GM19328 (cell line): ENCODE data around the gene MYRF.

ENCODE experiments used
- ATAC-seq: cut with Tn5 transposase; IDR thresholded peaks from one replicate; pipeline ENCODE4 v1.9.1; 2021; ENCODE audit warnings: mild to moderate bottlenecking, moderate library complexity; ENCODE audit not compliant: unreplicated experiment

MYRF gene

DNA sequence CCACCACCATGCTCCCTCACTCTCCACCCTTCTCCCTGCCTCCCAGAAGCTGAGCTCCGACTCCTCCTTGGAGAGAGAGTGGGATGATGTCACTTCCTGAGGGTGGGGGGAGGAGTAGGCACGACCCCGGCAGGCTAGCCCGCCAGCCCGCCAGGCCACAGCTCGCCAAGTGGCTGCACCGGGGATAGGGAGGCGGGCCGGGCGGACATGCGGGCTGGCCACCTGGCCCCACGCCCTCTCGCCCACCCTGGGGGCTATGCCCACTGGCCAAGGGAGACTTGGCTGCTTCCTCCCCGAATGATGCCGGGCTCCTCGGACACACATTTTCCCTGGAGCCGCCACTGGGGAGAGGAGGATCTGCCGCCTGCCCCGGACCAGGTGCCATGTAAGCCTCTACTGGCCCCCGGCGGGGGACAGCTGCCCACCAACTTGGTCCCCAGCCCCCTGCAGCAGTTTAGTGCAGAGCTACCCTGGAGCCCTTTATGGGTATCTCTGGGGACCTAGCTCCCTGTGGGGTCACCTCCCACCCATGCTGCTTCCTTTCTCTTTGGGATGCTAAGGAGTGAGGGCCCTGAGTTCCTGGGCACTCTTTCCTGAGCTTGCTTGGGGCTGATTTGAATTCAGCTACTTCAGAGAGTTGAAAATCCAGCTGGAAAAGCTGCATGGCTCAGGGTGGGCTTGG, 33.7 kb upstream of the MYRF start:
- ATAC-seq = no peak

DNA sequence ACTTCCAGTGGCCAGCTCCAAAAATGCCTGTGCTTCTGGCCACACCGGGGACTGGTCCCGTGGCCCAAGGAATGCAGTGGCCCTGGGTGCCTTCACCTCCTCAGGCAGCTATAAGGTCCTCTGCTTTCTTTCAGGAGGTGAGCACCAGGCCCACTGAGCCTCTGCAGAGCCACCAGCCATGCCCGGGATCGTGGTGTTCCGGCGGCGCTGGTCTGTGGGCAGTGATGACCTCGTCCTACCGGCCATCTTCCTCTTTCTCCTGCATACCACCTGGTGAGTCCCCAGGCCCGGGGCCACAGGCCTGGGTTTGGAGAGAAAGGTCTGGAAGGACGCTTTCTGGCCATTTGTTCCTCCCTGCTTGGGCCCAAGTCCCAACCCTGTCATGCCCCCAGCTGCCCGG, 32.5 kb upstream of the MYRF start:
- ATAC-seq = no peak

DNA sequence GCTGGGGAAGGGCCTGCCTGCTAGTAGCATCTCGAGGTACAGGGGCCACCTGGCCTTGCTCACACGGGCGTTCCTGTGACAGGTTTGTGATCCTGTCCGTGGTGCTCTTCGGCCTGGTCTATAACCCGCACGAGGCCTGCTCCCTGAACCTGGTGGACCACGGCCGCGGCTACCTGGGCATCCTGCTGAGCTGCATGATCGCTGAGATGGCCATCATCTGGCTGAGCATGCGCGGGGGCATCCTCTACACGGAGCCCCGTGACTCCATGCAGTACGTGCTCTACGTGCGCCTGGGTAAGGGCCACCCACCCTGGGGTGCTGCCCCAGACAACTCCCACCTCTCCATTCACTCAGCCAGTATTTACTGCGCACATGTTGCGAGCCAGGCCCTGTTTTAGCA, 31.8 kb upstream of the MYRF start:
- no peak for ATAC-seq

DNA sequence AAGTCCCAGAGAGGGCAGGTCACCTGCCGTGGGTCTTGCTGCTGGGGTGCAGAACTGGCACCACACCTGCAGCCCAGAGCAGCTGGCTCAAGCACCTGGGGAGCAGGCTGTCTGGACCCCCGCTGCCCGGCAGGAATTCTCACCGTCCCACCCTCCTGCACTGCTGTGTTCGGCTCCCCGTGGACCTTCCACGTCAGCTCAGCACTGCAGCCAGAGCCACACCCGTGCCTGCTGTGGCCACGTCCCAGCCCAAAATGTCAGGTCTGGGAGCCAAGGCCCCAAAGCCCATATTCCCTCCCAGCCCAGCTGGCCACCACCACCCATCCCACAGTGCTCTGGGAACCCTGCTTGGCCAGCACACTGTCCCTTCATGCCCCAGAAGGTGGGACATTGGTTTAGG, 28.0 kb upstream of the MYRF start:
- no peak for ATAC-seq

DNA sequence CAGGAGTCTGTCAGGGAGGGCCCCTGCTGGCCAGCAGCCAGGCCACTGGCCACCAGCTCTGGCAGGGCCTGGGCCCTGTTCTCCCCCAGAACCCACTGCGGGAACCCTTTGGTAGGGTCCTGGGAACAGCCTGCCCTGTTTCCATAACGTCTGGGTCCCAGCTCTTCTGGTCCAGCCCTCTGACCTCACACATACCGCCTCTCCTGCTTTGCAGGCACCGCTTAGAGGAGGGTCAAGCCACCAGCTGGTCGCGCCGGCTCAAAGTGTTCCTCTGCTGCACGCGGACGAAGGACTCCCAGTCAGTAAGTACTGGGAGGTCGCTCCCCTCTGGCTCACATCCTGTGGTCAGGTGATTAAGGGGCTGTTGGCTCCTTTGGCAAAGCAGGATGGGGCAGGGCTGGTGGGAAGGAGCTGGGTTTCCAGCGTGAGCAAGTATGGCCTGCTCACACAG, 26.6 kb upstream of the MYRF start:
- ATAC-seq = no peak

DNA sequence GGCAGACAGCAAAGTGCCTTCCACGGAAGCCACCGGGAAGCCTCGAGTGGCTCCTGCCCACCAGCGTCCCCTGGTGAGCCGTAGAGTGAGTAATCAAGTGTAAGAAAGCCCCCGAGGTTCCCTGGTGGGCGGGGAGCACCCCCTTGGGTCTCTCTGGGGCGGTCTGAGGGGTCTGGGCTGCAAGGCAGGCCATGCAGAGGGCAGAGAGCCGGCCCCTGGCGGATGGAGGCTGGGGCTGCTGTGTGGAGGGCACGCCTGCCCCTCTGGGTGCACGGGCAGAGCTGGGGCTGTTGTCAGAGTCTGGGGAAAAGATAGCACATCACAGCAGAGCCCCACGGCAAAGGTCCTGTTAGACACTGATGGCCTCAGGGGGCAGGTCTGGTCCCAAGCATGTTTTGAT, 25.7 kb upstream of the MYRF start:
- no peak for ATAC-seq

DNA sequence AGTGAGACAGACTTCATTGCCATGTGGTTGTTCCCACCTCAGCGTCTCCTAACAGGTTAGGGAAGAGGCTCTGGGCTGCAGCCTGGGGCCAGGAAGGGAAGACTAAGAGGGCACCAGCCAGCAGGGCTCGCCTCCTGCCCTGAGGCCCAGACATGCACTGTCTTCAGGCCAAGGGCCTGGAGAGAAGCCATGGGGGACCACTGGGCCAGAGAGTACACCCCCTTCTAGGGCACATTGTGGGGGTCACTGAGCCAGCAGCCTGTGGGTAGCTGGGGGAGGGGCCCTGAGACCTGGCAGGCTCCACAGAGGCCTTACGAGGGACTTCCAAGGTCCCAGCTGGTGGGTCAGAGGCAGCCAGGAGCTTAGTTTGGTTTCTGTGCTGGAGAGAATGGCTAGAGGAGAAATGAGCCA, 25.0 kb upstream of the MYRF start:
- ATAC-seq = no peak

DNA sequence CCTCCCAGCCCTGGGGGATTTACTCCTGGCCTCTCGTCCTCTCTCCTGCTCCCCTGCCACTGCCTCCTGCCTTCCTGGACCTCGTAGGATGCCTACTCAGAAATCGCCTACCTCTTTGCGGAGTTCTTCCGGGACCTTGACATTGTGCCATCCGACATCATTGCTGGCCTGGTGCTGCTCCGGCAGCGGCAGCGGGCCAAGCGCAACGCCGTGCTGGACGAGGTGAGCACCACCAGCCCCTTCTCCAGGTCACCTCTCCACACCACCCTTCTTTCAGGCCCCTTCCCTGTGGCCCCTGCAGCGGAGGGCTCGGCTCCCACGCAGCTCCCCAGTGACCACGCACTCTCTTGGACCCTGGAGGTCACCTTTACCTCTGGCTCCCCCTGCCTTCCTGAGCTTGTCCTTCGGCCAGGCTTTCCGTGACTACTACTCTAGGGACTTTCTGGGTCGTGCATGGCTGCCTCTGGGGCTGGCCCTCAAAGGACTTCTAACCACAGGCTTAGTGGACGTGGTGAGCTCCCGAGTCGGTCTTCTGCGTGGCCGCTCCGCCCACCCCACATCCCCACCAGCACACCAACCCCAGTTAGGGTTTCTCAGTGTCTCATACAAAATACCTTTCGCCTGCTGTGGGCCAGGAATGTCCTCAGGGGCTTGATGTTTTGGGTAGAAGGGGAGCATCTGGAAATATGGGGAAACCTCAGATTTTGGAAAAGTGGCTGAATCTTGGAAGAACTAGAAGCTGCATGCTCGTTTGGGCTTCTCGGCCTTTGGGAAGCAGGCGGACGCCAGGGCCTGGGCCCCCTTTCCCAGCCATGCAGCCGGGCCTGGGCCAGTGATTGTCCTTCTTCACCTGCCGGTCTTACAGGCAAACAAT, 24.1 kb upstream of the MYRF start:
- ATAC-seq = no peak

DNA sequence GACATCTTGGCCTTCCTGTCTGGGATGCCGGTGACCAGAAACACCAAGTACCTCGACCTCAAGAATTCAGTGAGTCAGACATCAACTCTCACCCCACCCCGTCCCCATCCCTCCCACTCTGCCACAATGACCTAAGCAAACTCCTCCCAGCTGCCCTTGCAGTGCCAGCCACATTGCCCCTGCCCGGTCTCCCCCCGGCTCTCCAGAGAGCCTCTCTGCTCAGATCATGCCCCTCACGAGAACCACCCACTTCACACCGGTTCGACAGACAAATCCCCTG, 23.6 kb upstream of the MYRF start:
- no peak for ATAC-seq

DNA sequence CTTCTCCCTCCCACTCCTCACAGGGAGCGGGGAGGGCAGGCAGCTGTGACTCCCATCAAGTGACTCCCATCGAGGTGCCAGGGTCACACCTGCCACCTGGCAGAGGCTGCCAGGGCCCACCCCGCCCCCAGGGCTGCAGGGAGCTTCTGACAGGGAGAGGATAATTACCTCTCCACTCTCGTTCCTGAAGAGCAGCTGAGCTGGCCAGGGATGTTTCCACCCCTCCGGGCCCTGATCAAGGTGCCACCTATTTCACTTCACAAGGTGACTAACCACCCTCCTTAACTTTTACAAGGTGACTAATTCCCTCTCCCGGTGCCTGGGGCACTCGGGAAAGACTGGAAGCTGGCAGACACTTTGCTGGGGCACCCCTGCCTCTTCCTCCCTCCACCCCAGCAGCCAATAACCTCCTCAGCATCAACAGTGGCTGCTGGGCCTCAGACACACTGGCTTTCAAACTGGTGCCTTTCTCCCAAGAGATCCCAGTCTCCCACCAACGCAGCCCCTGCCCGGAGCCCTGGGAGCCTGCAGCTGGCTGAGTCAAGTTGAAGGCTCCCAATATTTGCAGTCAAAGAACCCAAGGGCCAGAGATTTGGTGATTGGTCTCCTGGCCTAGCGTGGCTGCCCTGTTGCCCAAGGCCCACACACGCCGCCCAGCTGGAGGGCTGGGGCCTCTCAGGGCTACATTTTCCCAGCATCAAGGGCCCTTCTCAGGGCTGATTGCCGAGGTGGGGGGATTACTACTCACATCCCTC, 22.0 kb upstream of the MYRF start:
- no peak for ATAC-seq

DNA sequence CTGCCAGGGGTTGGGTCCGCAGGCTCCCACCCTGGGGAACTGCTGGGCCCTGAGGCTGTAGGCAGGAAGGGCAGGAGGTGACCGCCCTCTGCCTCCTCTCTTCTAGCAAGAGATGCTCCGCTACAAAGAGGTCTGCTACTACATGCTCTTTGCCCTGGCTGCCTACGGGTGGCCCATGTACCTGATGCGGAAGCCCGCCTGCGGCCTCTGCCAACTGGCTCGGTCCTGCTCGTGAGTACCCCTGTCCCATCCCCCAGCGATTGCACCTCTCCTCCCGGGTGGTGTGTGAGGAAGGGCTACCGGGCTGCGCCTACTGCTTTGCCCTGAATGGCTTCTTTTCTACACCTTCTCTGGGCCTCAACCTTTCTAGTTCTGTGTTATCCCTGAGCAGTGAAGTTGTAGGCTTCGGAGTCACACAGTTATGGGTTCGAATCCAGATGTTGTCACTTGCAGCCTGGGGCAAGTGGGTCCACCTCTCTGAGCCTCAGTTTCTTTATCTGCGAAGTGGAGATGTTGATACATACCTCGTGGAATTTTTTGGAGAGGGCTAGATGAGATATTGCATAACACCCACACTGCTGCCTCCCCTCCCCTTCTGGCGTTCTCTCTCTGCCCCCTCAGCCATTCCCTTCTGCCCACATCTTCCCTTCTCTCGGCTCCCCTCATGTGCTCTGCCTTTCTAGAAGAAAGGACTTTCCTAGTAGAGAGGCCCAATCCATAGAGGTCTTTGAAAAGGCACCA, 21.1 kb upstream of the MYRF start:
- no peak for ATAC-seq

DNA sequence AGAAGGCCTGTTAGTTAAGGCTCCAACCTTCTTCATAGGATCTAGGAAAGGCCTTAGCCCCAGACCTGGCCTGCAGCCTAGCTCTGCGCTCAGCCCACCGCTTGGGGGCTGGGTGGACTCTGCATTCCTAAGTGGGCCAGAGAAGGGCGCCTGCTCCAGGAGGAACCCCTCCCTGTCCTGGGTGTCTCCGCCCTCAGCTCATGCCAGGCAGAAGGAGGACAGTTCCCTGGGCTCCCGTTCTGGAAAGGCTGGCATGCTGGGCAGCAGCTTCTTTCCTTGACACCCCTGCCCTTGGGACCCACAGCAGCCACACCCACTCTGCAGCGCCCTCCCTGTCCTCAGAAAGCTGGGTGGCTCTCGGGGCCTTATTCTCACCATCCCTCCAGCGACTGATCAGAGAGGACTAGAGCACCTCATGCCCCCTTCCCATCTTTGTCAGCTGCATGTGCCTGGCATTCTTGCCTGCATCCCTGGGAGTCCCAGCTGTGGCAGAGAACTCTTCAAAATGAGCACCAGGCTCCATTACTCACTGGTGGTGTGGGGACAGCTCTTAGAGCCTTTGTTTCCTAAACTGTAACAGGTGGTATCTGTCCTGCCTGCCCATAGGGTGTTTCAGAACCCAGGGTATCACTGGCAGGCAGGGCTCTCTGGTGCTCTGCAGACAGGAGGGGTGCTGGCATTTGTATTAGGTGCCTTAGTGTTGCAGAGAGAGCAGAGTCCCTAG, 20.3 kb upstream of the MYRF start:
- no peak for ATAC-seq

DNA sequence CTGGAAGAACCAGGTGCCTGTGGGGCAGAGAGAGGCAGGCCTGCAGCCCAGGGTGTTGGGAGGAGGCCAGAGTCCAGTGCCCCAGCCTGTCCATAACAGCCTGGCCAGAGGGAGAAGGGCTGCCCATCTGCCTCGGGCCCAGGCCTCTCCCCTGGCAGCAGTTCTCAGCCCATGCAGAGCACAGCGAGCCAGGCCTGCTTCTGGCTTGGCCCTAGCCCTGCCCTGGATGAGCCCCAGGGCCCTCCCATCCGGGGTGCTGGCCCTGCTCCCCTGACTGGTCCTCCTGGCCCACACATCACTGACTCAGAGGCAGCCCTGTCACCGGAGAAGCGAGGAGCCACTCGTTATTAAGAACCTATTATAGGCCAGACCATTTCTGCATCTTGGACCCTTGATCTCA, 19.7 kb upstream of the MYRF start:
- ATAC-seq = no peak

DNA sequence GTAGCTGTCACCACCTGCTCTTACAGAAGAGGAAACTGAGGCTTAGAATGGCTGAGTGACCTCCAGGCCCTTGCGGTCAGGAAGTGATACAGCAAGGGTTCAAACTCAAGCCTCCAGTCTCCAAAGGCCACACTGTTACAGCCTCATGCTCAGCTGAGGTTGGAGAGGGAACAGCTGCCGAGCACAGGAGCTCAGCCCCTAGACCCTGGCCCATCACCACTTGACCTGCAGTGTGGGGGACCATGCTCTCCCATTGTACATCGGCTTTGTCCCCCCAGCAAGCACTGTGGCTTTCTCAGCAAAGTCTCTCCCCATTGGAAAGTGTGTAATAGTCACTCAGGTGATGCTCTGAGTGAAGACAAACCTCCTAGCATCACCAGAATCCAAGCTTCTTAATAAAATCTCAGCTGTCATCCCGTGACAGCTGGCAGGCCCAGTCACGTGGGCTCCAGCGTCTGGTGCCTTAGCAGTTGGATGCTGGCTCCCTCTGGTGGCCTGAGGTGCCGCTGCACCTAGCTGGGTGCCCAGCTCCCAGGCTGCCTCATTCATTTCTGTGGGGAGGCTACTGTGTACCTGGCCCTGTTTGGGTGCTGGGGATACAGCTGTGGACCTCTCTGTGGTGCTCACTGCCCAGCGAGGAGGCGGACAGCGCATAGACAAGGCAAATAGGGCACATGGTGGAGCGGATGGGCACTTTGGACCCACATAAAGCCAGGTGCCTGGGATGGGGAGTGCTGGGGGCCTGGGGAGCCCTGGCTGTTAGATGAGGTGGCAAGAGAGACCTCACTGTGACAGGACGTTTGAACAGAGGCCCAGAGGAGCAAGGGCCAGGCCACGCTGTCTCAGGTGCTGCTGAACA, 19.1 kb upstream of the MYRF start:
- peak; percentile 82 for ATAC-seq

DNA sequence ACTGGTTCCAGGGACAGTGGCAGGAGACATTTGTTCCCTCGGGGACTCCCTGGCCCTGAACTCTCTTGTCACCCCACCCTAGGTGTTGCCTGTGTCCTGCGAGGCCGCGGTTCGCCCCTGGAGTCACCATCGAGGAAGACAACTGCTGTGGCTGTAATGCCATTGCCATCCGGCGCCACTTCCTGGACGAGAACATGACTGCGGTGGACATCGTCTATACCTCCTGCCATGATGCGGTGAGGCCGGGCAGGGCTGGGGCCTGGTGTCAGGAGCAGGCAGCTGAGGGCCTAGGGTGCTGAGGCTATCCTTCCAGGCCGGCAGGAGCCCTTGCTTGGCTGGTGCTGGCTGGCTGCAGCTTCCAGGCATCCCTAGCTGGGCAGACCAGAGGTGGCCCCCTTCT, 17.7 kb upstream of the MYRF start:
- no peak for ATAC-seq

DNA sequence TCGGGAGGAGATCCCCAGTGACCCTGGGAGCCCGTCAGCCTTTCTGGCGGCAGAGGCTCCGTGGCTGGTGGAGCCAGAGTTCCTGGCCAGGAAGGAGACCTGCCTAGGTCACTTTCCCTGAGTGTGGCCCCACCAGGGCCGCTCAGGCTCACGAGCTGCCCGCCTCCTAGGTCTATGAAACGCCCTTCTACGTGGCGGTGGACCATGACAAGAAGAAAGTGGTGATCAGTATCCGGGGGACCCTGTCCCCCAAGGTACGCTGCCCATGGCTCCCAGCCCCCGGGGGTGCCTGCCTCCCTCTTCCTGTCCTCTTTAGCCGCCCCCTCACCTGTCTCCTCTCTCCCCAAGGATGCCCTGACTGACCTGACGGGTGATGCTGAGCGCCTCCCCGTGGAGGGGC, 17.0 kb upstream of the MYRF start:
- ATAC-seq = no peak

DNA sequence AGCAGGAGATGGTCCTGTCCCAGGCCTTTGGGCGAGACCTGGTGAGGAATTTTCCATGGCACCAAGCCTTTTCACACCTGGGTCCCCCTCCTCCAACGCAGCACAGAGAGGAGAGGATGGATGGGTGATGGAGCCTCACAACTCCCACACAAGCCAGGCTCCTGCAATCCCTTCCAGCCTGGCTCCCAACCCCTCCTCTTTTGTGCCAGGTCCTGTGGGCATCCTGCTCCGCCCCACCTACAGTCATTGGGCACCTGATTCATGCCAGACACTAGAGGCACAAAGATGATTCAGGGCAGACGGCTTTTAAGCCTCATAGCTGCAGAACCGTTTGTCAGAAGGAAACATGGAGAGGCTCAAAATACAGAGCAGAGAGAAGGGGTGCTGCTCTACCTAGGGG, 16.1 kb upstream of the MYRF start:
- no peak for ATAC-seq

DNA sequence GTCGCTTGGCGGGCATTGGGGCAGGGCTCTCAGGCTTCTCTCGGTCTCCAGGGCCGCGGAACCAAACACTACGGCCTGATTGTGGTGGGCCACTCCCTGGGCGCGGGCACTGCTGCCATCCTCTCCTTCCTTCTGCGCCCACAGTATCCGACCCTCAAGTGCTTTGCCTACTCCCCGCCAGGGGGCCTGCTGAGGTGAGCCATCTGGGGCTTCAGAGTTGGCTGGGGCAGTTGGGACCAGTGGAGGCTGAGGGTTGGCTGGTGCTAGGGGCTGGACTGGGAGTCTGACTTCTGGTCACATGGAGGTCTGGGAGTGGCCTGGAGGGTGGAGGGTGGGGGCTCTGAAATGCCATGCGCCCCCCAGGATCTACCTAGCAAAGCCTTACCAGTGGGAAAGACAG, 15.3 kb upstream of the MYRF start:
- ATAC-seq = no peak

DNA sequence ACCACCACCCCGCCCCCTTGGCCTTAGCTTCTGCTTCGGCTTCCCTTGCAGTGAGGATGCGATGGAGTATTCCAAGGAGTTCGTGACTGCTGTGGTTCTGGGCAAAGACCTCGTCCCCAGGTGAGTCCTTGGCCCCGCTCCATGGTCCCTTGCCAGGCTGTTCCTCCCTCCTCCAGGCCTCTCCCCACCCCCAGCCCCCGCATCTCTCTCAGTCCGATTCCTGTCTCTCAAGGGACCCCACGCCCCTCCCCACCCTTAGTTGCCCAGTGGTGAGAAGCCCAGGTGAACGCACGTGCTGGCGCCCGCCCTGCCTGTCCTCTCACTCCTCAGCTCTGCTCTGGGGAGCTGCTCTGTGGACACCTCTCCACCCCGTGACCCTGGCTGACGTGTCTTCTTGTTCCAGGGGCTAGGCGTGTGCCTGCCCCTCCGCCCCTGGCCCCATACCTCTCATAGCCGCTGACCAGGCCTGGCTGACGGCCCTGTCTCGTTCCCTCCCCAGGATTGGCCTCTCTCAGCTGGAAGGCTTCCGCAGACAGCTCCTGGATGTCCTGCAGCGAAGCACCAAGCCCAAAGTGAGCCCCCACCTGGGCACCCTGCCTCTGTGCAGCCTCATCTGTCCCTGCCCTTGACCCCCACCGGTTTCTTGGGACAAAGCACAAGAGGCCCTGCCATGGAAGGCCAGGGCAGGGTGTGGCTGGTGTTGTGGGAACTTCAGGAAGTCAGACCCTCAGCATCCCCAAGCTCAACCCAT, 14.6 kb upstream of the MYRF start:
- no peak for ATAC-seq
